ENCODE data around the gene VASH1. TPM values are rescaled to one million over a fixed set of nuclear protein-coding genes. Genes with fewer than 3 reads are reported as not detected.

Gene VASH1
- total and polyA plus RNA-seq, 2 of the 13 experiments (the other 11 are each of a cell fraction or from before 2014, with no cell fraction given) = 0.11 to 0.24 TPM

DNA sequence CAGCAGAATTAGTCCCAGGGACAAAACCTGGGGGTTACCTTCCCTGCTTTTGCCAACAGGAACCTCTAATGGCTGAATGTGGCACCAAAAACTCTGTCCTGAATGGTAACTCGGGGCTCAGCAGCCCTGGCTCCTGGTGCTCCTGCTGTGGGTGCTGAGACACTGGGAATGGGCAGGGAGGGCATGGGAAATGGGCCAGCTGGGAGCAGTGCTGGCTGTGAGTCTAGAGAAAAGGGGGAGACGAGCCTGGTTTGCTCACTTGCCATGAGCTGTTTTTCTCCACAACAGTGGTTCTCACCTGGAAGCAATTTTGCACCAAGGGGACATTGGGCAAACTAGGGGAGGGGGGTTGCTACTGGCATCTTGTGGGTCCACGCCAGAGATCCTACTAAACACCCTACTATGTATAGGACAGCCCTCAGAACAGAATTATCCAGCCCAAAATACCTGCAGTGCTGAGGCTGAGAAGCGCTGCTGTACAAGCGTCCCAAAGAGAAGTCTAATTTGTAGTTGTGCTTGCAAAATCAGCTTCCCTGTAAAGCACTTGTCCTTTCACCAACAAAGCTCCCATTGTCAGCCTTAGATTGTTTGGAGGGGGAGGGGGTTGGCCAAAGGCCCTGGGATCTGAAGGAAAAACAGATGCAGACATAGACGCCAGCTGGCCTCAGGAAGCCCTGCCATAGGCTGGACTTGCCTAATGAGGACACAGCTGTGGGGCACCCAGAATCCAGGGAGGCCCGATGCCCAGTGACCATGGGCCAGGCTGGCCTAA, 68.6 kb downstream of the VASH1 start (continued):
- TF ChIP-seq AKNA (CRISPR knock-in tag; IDR thresholded peaks at IDR 0.05; ENCODE audit: borderline replicate concordance) (no peak), HNRNPL (IDR thresholded peaks at IDR 0.05; ENCODE audit: low read depth, low read length) (no peak), STAG1 (CRISPR knock-in tag; IDR thresholded peaks at IDR 0.05) (no peak), SP4 (CRISPR knock-in tag; IDR thresholded peaks at IDR 0.05) (no peak), NFATC3 (CRISPR knock-in tag; IDR thresholded peaks at IDR 0.05) (no peak), ZHX1 (CRISPR knock-in tag; IDR thresholded peaks at IDR 0.05; ENCODE audit: low read depth) (no peak), SPEN (CRISPR knock-in tag; IDR thresholded peaks at IDR 0.05; ENCODE audit: low read depth) (no peak), FOSL2 (CRISPR knock-in tag; IDR thresholded peaks at IDR 0.05) (no peak), ZNF367 (CRISPR knock-in tag; IDR thresholded peaks at IDR 0.05; ENCODE audit: borderline replicate concordance) (no peak), ZNF350 (CRISPR knock-in tag; IDR thresholded peaks at IDR 0.05; ENCODE audit: borderline replicate concordance, low read depth) (no peak), ERF (CRISPR knock-in tag; IDR thresholded peaks at IDR 0.05) (no peak), IRX3 (CRISPR knock-in tag; IDR thresholded peaks at IDR 0.05; ENCODE audit: borderline replicate concordance, low read depth) (no peak), ZFP1 (CRISPR knock-in tag; IDR thresholded peaks at IDR 0.05) (no peak), CHCHD3 (CRISPR knock-in tag; IDR thresholded peaks at IDR 0.05) (no peak), CREB3 (CRISPR knock-in tag; IDR thresholded peaks at IDR 0.05) (no peak), GLI4 (CRISPR knock-in tag; IDR thresholded peaks at IDR 0.05; ENCODE audit: borderline replicate concordance) (no peak)
